SK-N-SH (cell line): ENCODE results near the gene MCC. TPM values are rescaled to one million over a fixed set of nuclear protein-coding genes. Genes with fewer than 3 reads are reported as not detected.

Source experiments
- CTCF ChIA-PET: fragments of 300-600, 350-600 bp; formaldehyde crosslinking; extraction: SDS; loops from one replicate; lab custom pipeline; 2021; lab: Yijun Ruan, JAX
- POLR2A ChIA-PET: fragments of 350-600 bp; sonication (Branson Sonifier 250); formaldehyde crosslinking; extraction: SDS; loops from one replicate; lab custom pipeline; 2020; ENCODE audit warnings: antibody characterized with exemption, inconsistent platforms; lab: Yijun Ruan, JAX
- DNase-seq: peaks from one replicate; pipeline ENCODE4 v3.0.0; 2012
- H2AFZ ChIP-seq: fragments of 200-600 bp; sonication (generic); 2 replicates; pipeline ENCODE4 v1.8.1; 2016; ENCODE audit warnings: antibody characterized with exemption, mild to moderate bottlenecking, low read depth
- H3F3A ChIP-seq: fragments of 200-600 bp; sonication (generic); replicated peaks from 2 replicates; pipeline ENCODE3; 2016; ENCODE audit warnings: antibody characterized with exemption, mild to moderate bottlenecking; ENCODE audit not compliant: insufficient read depth
- H3K27ac ChIP-seq, 2 experiments: fragments of 200-500 bp in 1 of 2; fragments of 200-600 bp in 1 of 2; sonication (Bioruptor generic) in 1 of 2; sonication (generic), shearing (Covaris generic) in 1 of 2; 2 replicates each; pipeline versions ENCODE4 v1.5.1 to v1.6.1; 2014 to 2016; ENCODE audit warnings: low read depth in 2 of 2, inconsistent platforms in 1 of 2, low read length in 1 of 2, mild to moderate bottlenecking in 1 of 2, mixed read lengths in 1 of 2
- H3K27me3 ChIP-seq: fragments of 200-600 bp; sonication (generic), shearing (Covaris generic); 2 replicates; pipeline ENCODE4 v1.6.1; 2016; ENCODE audit warnings: mixed run types; ENCODE audit not compliant: insufficient read depth
- H3K36me3 ChIP-seq, 2 experiments: fragments of 200-500 bp in 1 of 2; fragments of 200-600 bp in 1 of 2; sonication (Bioruptor generic) in 1 of 2; sonication (generic) in 1 of 2; replicated peaks in 1 of 2; 2 replicates each; pipeline versions ENCODE3 to v1.5.1; 2014 to 2016; ENCODE audit warnings: low read length in 1 of 2, mild to moderate bottlenecking in 1 of 2; ENCODE audit not compliant: insufficient read depth in 2 of 2, control insufficient read depth in 1 of 2
- H3K4me1 ChIP-seq, 2 experiments: fragments of 200-500 bp in 1 of 2; fragments of 200-600 bp in 1 of 2; sonication (Bioruptor generic) in 1 of 2; sonication (generic), shearing (Covaris generic) in 1 of 2; 2 replicates each; pipeline versions ENCODE4 v1.5.1 to v1.6.1; 2014 to 2016; ENCODE audit warnings: low read depth in 1 of 2, low read length in 1 of 2, mixed run types in 1 of 2; ENCODE audit not compliant: insufficient read depth in 2 of 2, control insufficient read depth in 1 of 2
- H3K4me2 ChIP-seq: fragments of 200-600 bp; sonication (generic), shearing (Covaris generic); 2 replicates; pipeline ENCODE4 v1.6.1; 2017; ENCODE audit warnings: mixed run types
- H3K4me3 ChIP-seq, 2 experiments: fragments of 200-500 bp in 1 of 2; fragments of 200-600 bp in 1 of 2; sonication (Bioruptor generic) in 1 of 2; sonication (generic), shearing (Covaris generic) in 1 of 2; 2 replicates each; pipeline versions ENCODE4 v1.5.1 to v1.8.1; 2014 to 2016; ENCODE audit warnings: low read depth in 2 of 2, inconsistent platforms in 1 of 2, low read length in 1 of 2, mild to moderate bottlenecking in 1 of 2, mixed read lengths in 1 of 2, moderate library complexity in 1 of 2
- H3K79me2 ChIP-seq: fragments of 200-600 bp; sonication (generic); 2 replicates; pipeline ENCODE4 v1.8.1; 2017; ENCODE audit warnings: mild to moderate bottlenecking; ENCODE audit not compliant: insufficient read depth
- H3K9ac ChIP-seq: fragments of 200-600 bp; sonication (generic); 2 replicates; pipeline ENCODE4 v1.6.1; 2017; ENCODE audit warnings: mixed run types
- H3K9me2 ChIP-seq: fragments of 200-600 bp; sonication (generic); 2 replicates; pipeline ENCODE4 v1.6.1; 2017; ENCODE audit warnings: mixed run types
- H3K9me3 ChIP-seq: fragments of 200-600 bp; sonication (generic); 2 replicates; pipeline ENCODE4 v1.6.1; 2017; ENCODE audit warnings: mixed run types, mild to moderate bottlenecking, moderate library complexity
- H4K20me1 ChIP-seq: fragments of 200-600 bp; sonication (generic); 2 replicates; pipeline ENCODE4 v1.6.1; 2017; ENCODE audit warnings: mild to moderate bottlenecking, mixed run types; ENCODE audit not compliant: insufficient read depth
- CHD2 ChIP-seq: fragments of 150-350 bp; IDR thresholded peaks from 2 replicates; pipeline ENCODE4 v1.6.1; 2018; ENCODE audit warnings: low read length; ENCODE audit not compliant: partially characterized antibody
- ELF1 ChIP-seq: IDR thresholded peaks from 2 replicates; pipeline ENCODE4 v1.4.0; 2012
- EP300 ChIP-seq, 2 experiments: IDR thresholded peaks; 2 replicates each; pipeline versions ENCODE4 v1.4.0 to v1.6.1; 2012; ENCODE audit warnings: borderline replicate concordance in 1 of 2, low read depth in 1 of 2, low read length in 1 of 2
- EZH2phosphoT487 ChIP-seq: fragments of 200-600 bp; sonication (generic); IDR thresholded peaks from 2 replicates; pipeline ENCODE4 v1.6.1; 2017; ENCODE audit warnings: low read depth, mixed run types, mild to moderate bottlenecking, antibody characterized with exemption, moderate library complexity, borderline replicate concordance
- FOSL2 ChIP-seq: IDR thresholded peaks from 2 replicates; pipeline ENCODE4 v1.4.0; 2012; ENCODE audit warnings: low read depth, mild to moderate bottlenecking, moderate library complexity, borderline replicate concordance
- FOXJ3 ChIP-seq: sonication (generic); formaldehyde crosslinking; IDR thresholded peaks from 2 replicates; pipeline ENCODE4 v1.5.1; 2020; ENCODE audit warnings: mild to moderate bottlenecking, missing genetic modification reagents
- FOXM1 ChIP-seq: IDR thresholded peaks from 2 replicates; pipeline ENCODE4 v1.4.0; 2012; ENCODE audit warnings: low read depth, mild to moderate bottlenecking
- GABPA ChIP-seq: IDR thresholded peaks from 2 replicates; pipeline ENCODE4 v1.4.0; 2012; ENCODE audit warnings: low read depth, mild to moderate bottlenecking
- MXI1 ChIP-seq: IDR thresholded peaks from 2 replicates; pipeline ENCODE4 v1.6.1; 2012; ENCODE audit warnings: mild to moderate bottlenecking, low read depth, low read length, improper control_type of control experiment
- RCOR1 ChIP-seq: fragments of 150-350 bp; IDR thresholded peaks from 2 replicates; pipeline ENCODE4 v1.6.1; 2017; ENCODE audit warnings: antibody characterized with exemption, low read length
- RFX5 ChIP-seq: IDR thresholded peaks from 2 replicates; pipeline ENCODE4 v1.6.1; 2012; ENCODE audit warnings: mild to moderate bottlenecking, improper control_type of control experiment, low read length
- SIN3A ChIP-seq: IDR thresholded peaks from 2 replicates; pipeline ENCODE4 v1.6.1; 2012; ENCODE audit warnings: low read depth, mild to moderate bottlenecking, low read length, moderate library complexity, borderline replicate concordance
- TAF1 ChIP-seq: IDR thresholded peaks from 2 replicates; pipeline ENCODE4 v1.6.1; 2012; ENCODE audit warnings: low read depth, mild to moderate bottlenecking, low read length, moderate library complexity, borderline replicate concordance
- TCF12 ChIP-seq: IDR thresholded peaks from 2 replicates; pipeline ENCODE4 v1.4.0; 2012
- USF1 ChIP-seq: IDR thresholded peaks from 2 replicates; pipeline ENCODE4 v1.4.0; 2012; ENCODE audit warnings: low read depth, borderline replicate concordance
- YY1 ChIP-seq: IDR thresholded peaks from 2 replicates; pipeline ENCODE4 v1.4.0; 2012; ENCODE audit warnings: low read depth, mild to moderate bottlenecking
- WGBS: methylation state at CpG from one replicate; pipeline ENCODE4 v1.1.6; 2017; ENCODE audit warnings: low lambda C conversion rate; 5-methylcytosine and 5-hydroxymethylcytosine counted together
- polyA plus RNA-seq, 3 experiments: library from polyadenylated mRNA; depleted of rRNA; stranded (reverse); fragments of >200 nt; gene quantifications; 2 replicates each; pipeline ENCODE4 v1.2.3, GENCODE V29; 2012
- TF ChIP-seq, protein P1 (sequence below): fragments of 150-350 bp; IDR thresholded peaks from 2 replicates; pipeline ENCODE4 v1.6.1; 2016; ENCODE audit warnings: mild to moderate bottlenecking, low read depth, low read length
- TF ChIP-seq, protein P2 (sequence below): IDR thresholded peaks from 2 replicates; pipeline ENCODE4 v1.4.0; 2012; ENCODE audit warnings: low read depth
- TF ChIP-seq, protein P3 (sequence below): fragments of 150-350 bp; IDR thresholded peaks from 2 replicates; pipeline ENCODE4 v1.6.1; 2017; ENCODE audit warnings: antibody characterized with exemption, low read length, low read depth, borderline replicate concordance
- TF ChIP-seq, protein P4 (sequence below): IDR thresholded peaks from 2 replicates; pipeline ENCODE4; 2012

Gene MCC
- polyA plus RNA-seq, 1 of the 3 experiments (the other 2 are of a cell fraction): 3.6 TPM

DNA sequence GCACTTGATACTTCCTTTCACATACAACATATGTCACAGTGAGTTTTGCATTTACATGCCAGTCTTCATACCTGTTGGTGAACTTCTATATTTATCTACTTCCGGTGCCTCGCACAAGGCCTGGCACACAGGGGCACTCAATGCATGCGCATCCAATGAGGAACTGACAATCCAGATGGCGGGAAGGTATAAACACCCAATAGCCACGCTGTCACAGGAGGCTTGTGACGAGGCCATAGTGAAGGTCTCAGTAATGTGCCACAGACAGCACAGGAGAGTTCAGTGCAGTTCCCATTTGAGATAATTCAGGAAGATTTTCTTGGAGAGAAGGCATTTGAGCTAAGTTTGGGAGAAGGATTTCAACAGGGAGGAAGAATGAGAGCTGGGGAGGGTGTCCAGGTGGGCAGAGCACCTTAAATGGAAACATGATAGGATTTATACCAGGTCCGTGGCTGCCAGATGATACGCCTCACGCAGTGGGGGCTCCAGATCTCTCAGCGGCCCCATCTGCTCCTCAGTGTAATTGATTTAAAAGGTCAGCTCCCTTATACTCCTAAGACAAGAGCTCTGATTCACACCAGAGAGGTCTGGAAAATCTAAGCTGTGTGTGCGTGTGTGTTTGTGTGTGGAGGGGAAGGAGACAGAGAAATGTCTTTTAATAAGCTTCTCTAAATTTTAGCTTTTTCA, 305.5 kb downstream of the MCC start:
- CTCF ChIA-PET: interaction anchor here (0.8 to 1.2 kb wide), 5 partner anchors 11 to 148 kb away, joined by 3 to 4 read pairs (median 4); no protein-coding TSS in a partner anchor

More for the DNA sequence above, 305.5 kb downstream of the MCC start:
- TF ChIP-seq EZH2phosphoT487 (no peak), ELF1 (no peak), FOXJ3 (CRISPR knock-in tag) (no peak), CHD2 (no peak), EP300 (IDR thresholded peaks at IDR 0.05; ENCODE audit: borderline replicate concordance in 1 of 2, low read depth in 1 of 2, low read length in 1 of 2) (no peak), RFX5 (no peak), MXI1 (no peak), TAF1 (no peak), FOSL2 (no peak), USF1 (no peak), TCF12 (no peak), RCOR1 (no peak), GABPA (no peak), SIN3A (no peak), YY1 (no peak), FOXM1 (no peak)
- TF ChIP-seq, protein P1, sequence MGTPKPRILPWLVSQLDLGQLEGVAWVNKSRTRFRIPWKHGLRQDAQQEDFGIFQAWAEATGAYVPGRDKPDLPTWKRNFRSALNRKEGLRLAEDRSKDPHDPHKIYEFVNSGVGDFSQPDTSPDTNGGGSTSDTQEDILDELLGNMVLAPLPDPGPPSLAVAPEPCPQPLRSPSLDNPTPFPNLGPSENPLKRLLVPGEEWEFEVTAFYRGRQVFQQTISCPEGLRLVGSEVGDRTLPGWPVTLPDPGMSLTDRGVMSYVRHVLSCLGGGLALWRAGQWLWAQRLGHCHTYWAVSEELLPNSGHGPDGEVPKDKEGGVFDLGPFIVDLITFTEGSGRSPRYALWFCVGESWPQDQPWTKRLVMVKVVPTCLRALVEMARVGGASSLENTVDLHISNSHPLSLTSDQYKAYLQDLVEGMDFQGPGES: no peak
- TF ChIP-seq, protein P2, sequence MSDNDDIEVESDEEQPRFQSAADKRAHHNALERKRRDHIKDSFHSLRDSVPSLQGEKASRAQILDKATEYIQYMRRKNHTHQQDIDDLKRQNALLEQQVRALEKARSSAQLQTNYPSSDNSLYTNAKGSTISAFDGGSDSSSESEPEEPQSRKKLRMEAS: no peak
- TF ChIP-seq, protein P3, sequence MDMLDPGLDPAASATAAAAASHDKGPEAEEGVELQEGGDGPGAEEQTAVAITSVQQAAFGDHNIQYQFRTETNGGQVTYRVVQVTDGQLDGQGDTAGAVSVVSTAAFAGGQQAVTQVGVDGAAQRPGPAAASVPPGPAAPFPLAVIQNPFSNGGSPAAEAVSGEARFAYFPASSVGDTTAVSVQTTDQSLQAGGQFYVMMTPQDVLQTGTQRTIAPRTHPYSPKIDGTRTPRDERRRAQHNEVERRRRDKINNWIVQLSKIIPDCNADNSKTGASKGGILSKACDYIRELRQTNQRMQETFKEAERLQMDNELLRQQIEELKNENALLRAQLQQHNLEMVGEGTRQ: no peak
- TF ChIP-seq, protein P4, sequence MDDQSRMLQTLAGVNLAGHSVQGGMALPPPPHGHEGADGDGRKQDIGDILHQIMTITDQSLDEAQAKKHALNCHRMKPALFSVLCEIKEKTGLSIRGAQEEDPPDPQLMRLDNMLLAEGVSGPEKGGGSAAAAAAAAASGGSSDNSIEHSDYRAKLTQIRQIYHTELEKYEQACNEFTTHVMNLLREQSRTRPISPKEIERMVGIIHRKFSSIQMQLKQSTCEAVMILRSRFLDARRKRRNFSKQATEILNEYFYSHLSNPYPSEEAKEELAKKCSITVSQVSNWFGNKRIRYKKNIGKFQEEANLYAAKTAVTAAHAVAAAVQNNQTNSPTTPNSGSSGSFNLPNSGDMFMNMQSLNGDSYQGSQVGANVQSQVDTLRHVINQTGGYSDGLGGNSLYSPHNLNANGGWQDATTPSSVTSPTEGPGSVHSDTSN: no peak
- H3K9me3 ChIP-seq: no peaks in the 10 kb centered on the region
- H3K4me2 ChIP-seq: no peak overlapping the region
- DNase-seq: no peak
- no peak overlapping the region for H3K9ac ChIP-seq
- H3K27ac ChIP-seq: peak overlapping the region in 1 of 2 experiments; percentile 80; a peak in 2 of 4 replicates
- H3K36me3 ChIP-seq: no peaks in the 10 kb centered on the region
- H3K4me1 ChIP-seq: peaks cover 0 to 50% of the 10 kb centered on the region in 2 experiments; a peak in 2 of 4 replicates
- H3K27me3 ChIP-seq: no peaks in the 10 kb centered on the region
- 68% methylated on average over 11 of the region's 11 CpGs for WGBS
- no peaks in the 10 kb centered on the region for H3K79me2 ChIP-seq
- no peaks in the 10 kb centered on the region for H3K9me2 ChIP-seq
- POLR2A ChIA-PET: no interaction called here
- H3K4me3 ChIP-seq: no peak overlapping the region
- H4K20me1 ChIP-seq: no peaks in the 10 kb centered on the region
- no peaks in the 10 kb centered on the region for H3F3A ChIP-seq
- no peak overlapping the region for H2AFZ ChIP-seq
